Tibial artery (tissue), 4 donors: Measurements from ENCODE around the gene DPH5.

Experiments
- DNase-seq, 2 donors: peaks; one replicate each; pipeline ENCODE4 v3.0.0-alpha.2; 2019
- H3K27ac ChIP-seq, 2 donors: fragments of 200-600 bp; sonication (generic) in 1 of 2; 1 replicate in 1 of 2; 2 replicates in 1 of 2; pipeline ENCODE4 v1.5.1; 2018 to 2019; ENCODE audit warnings: mild to moderate bottlenecking in 1 of 2
- H3K27me3 ChIP-seq, 2 donors: fragments of 200-600 bp; sonication (generic) in 1 of 2; one replicate each; pipeline versions ENCODE4 v1.5.1 to v1.6.0; 2016 to 2019
- H3K36me3 ChIP-seq, 3 donors: fragments of 200-600 bp; sonication (generic) in 2 of 3; one replicate each; pipeline ENCODE4 v1.5.1; 2016 to 2019; ENCODE audit warnings: mild to moderate bottlenecking in 2 of 3
- H3K4me1 ChIP-seq, 4 donors: fragments of 200-600 bp; sonication (generic) in 2 of 4; 1 replicate in 3 of 4; 2 replicates in 1 of 4; pipeline ENCODE4 v1.5.1; 2016 to 2019
- H3K4me3 ChIP-seq, 2 donors: fragments of 200-600 bp; sonication (generic) in 1 of 2; 1 replicate in 1 of 2; 2 replicates in 1 of 2; pipeline ENCODE4 v1.5.1; 2018 to 2019; ENCODE audit warnings: mild to moderate bottlenecking in 2 of 2
- H3K9me3 ChIP-seq, 3 donors: fragments of 200-600 bp; sonication (generic) in 1 of 3; one replicate each; pipeline ENCODE4 v1.5.1; 2016 to 2019
- CTCF ChIP-seq, 2 experiments: fragments of 200-600 bp in 1 of 2; fragments of 450-650 bp in 1 of 2; IDR thresholded peaks; one replicate each; pipeline ENCODE4 v1.5.1; 2017 to 2019; ENCODE audit warnings: antibody characterized with exemption in 2 of 2, mild to moderate bottlenecking in 1 of 2, moderate library complexity in 1 of 2
- intact Hi-C: fragments of 100-400 bp; cut with DNase I; formaldehyde crosslinking; loops from one replicate; pipeline ENCODE4 v1.15.0; 2023; ENCODE audit warnings: low total_unique reads

The DPH5 gene

DNA sequence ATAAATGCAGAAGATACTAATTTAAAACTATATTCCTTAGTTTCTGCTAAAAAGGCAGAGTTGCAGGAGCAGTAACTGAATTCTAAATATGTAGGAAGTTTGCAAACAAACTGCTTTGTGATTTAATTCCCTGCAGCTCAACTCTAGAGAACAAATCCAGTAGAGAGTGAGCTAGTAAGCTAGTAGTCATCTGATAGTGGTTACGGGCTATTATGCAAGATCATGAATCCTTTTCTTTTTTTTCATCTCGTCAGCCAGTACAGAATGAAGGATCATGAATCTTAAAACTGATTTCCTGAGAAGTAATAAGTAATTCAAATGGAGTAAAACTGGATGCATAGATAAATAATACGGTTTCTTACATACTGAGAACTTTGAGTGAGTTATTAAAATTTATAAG is 3.3 kb downstream of the DPH5 start:
- H3K27ac ChIP-seq: no peak overlapping the region
- no peaks in the 10 kb centered on the region for H3K9me3 ChIP-seq
- DNase-seq: no peak
- intact Hi-C loops: no loop called here
- no peak for TF ChIP-seq CTCF (IDR thresholded peaks at IDR 0.05)
- H3K4me1 ChIP-seq: peaks cover 0 to 15% (median 5%) of the 10 kb centered on the region in 4 donors
- H3K27me3 ChIP-seq: no peaks in the 10 kb centered on the region
- H3K36me3 ChIP-seq: peaks cover 0 to 16% (median 0%) of the 10 kb centered on the region in 3 donors
- no peak overlapping the region for H3K4me3 ChIP-seq

- H3K9me3 ChIP-seq: no peaks in the 10 kb centered on the region
- H3K4me1 ChIP-seq: no peaks in the 10 kb centered on the region
- H3K27me3 ChIP-seq: no peaks in the 10 kb centered on the region
- no peak for TF ChIP-seq CTCF (IDR thresholded peaks at IDR 0.05)
- no peak for DNase-seq
- peaks cover 0 to 11% (median 10%) of the 10 kb centered on the region in 3 donors for H3K36me3 ChIP-seq
- intact Hi-C loops: no loop called here
- H3K27ac ChIP-seq: no peak overlapping the region
- no peak overlapping the region for H3K4me3 ChIP-seq
Observed at GRCh38 chr1:101017448-101017847, 8.1 kb downstream of the DPH5 start.

DNA sequence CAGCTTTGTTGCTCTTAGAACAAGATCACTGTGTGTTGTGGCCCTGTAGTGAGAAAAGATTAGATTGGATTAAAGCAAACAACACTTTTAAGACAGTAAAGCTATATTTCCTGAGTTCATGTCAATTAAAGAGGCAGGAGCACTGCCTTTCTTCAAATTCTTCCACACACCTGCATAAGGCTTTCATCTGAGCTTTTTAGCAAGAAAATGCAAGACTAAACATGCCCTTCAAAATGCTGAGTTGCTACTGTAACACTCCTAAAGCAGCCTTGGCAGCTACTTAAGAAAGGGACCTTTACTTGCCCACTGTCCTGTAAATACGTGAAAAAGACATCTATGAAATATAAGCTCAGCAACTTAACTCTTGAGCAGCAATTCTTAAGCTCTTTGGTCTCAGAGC is 11.8 kb downstream of the DPH5 start:
- H3K4me1 ChIP-seq: no peaks in the 10 kb centered on the region
- intact Hi-C loops: no loop called here
- no peak for DNase-seq
- no peaks in the 10 kb centered on the region for H3K27me3 ChIP-seq
- no peak for TF ChIP-seq CTCF (IDR thresholded peaks at IDR 0.05)
- no peak overlapping the region for H3K27ac ChIP-seq
- no peak overlapping the region for H3K4me3 ChIP-seq
- H3K36me3 ChIP-seq: peaks cover 0 to 10% (median 0%) of the 10 kb centered on the region in 3 donors
- H3K9me3 ChIP-seq: no peaks in the 10 kb centered on the region

DNA sequence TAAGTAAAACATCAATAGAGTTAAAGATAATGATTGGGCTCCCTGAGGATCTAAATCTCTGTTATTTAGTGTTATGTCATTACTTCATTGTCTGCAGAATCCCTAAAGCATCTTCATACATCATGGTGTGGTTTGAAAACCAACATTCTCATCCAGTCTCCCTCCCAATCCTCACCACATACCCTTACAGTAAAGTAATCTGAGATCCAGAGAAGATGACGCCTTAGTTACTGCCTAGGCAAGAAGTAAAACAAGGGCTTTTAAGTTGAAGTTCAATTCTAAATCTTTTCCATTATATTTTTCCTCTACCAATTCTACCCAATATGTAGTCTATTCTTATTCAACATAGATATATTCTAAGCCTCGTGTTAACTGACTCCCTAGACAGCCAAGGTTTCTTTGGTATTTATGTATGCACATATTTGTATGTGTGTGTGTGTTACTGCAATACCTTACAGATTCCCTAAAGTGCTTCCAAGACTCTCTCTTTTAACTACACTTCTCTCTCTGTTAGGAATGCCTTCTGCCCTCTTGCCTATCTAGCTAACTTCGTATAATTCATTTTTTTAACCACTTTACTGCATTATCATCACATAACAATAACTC is 17.3 kb downstream of the DPH5 start:
- H3K4me3 ChIP-seq: no peak overlapping the region
- intact Hi-C loops: no loop called here
- no peak for TF ChIP-seq CTCF (IDR thresholded peaks at IDR 0.05)
- H3K9me3 ChIP-seq: no peaks in the 10 kb centered on the region
- DNase-seq: no peak
- peaks cover 0 to 6% (median 0%) of the 10 kb centered on the region in 3 donors for H3K36me3 ChIP-seq
- peaks cover 0 to 17% (median 10%) of the 10 kb centered on the region in 4 donors for H3K4me1 ChIP-seq
- H3K27me3 ChIP-seq: no peaks in the 10 kb centered on the region
- no peak overlapping the region for H3K27ac ChIP-seq

DNA sequence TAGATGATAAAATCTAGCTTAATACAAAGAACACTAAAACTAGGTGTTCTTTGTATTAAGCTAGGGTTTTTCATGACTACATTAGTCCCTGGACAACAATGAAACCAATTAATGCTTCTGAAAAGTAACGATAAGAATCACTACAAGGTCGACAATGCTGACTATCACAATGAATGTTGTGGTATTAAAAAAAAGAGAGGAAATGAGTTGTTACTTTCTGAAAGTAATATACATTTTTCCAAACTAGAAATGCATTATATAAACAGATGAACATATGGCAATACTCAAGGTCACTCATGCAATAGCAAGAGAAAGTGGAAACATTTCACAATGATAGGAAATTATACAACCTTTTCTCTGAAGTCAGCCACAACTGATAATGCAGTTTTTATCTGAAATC is 19.0 kb downstream of the DPH5 start:
- peaks cover 0 to 31% (median 14%) of the 10 kb centered on the region in 4 donors for H3K4me1 ChIP-seq
- no peak overlapping the region for H3K27ac ChIP-seq
- DNase-seq: no peak

More for the DNA sequence above, 19.0 kb downstream of the DPH5 start:
- no peak overlapping the region for H3K4me3 ChIP-seq
- H3K36me3 ChIP-seq: no peaks in the 10 kb centered on the region
- H3K9me3 ChIP-seq: no peaks in the 10 kb centered on the region
- intact Hi-C loops: no loop called here
- no peak for TF ChIP-seq CTCF (IDR thresholded peaks at IDR 0.05)
- H3K27me3 ChIP-seq: no peaks in the 10 kb centered on the region
